Effector memory CD4-positive, alpha-beta T cell (primary cell): ENCODE measurements around the gene RUNX3.
A peak's percentile ranks its signal among the peaks of the same experiment; 100 is the strongest.

ENCODE experiments used
- DNase-seq, 3 donors: peaks; one replicate each; pipeline ENCODE4 v3.0.0-alpha.2; 2020
- H3K27ac ChIP-seq: 2 replicates; pipeline ENCODE4 v1.7.0; 2013; ENCODE audit warnings: mild to moderate bottlenecking, low read length, moderate library complexity; ENCODE audit not compliant: insufficient read depth, poor library complexity, severe bottlenecking
- H3K27me3 ChIP-seq: replicated peaks from 2 replicates; pipeline ENCODE4 v1.7.0; 2013; ENCODE audit warnings: mild to moderate bottlenecking, low read length; ENCODE audit not compliant: insufficient read depth, control insufficient read depth, poor library complexity, severe bottlenecking
- H3K36me3 ChIP-seq: 2 replicates; pipeline ENCODE4 v1.7.0; 2013; ENCODE audit warnings: mild to moderate bottlenecking, low read length, moderate library complexity; ENCODE audit not compliant: control insufficient read depth, insufficient read depth
- H3K4me1 ChIP-seq: 2 replicates; pipeline ENCODE4 v1.7.0; 2013; ENCODE audit warnings: low read length, mild to moderate bottlenecking; ENCODE audit not compliant: control insufficient read depth, insufficient read depth, poor library complexity, severe bottlenecking
- H3K4me3 ChIP-seq: 2 replicates; pipeline ENCODE4 v1.7.0; 2013; ENCODE audit warnings: low read length, low read depth, mild to moderate bottlenecking; ENCODE audit not compliant: insufficient read depth, poor library complexity, severe bottlenecking
- H3K9me3 ChIP-seq: 2 replicates; pipeline ENCODE4 v1.7.0; 2013; ENCODE audit warnings: mild to moderate bottlenecking, low read length, moderate library complexity; ENCODE audit not compliant: control insufficient read depth

RUNX3 gene

DNA sequence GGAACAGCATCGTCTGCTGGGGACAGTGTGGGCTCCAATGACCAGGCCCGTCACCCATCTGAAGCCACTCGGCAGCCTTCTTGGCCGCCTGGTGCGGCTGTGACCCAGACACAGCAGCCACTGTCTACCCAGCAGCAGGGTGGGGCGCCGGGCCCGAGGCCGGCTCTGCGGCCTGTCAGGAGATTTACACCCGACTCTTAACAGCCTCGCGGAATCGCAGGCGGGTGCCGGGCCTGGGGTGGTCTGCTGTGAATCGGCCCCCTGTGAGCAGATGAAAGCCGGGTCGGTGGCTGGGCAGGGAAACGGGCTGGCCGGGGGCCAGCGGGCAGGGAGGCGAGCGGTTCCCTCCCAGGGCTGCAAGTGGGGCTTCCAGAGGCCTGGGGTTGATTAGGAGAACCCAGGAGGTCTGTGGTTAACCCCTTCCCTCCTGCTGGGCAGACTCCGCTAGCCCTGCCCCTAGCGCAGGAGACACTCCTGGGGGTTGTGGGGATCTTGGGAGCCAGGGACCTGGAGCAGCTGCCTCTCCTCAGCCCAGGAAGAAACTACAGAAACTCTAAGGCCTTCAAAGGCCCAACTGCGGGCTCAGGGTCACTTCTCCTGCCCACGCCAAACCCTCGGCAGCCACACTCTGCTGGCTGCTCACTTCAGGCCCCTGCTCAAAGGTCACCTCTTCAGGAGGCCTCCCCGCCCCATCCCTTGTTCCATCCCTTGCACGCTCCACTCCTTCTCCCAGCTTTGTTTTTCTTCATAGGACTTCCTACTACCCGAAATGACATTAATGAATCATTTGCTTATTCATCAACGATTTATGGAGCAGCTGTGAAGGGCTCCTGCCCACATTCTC, 15.6 kb downstream of the RUNX3 start:
- no peaks in the 10 kb centered on the region for H3K27me3 ChIP-seq
- no peak overlapping the region for H3K4me3 ChIP-seq
- H3K9me3 ChIP-seq, result no peaks in the 10 kb centered on the region
- no peak for DNase-seq
- peaks cover 77% of the 10 kb centered on the region for H3K36me3 ChIP-seq
- H3K27ac ChIP-seq, result peak overlapping the region; percentile 83
- H3K4me1 ChIP-seq, result peaks cover 50% of the 10 kb centered on the region

DNA sequence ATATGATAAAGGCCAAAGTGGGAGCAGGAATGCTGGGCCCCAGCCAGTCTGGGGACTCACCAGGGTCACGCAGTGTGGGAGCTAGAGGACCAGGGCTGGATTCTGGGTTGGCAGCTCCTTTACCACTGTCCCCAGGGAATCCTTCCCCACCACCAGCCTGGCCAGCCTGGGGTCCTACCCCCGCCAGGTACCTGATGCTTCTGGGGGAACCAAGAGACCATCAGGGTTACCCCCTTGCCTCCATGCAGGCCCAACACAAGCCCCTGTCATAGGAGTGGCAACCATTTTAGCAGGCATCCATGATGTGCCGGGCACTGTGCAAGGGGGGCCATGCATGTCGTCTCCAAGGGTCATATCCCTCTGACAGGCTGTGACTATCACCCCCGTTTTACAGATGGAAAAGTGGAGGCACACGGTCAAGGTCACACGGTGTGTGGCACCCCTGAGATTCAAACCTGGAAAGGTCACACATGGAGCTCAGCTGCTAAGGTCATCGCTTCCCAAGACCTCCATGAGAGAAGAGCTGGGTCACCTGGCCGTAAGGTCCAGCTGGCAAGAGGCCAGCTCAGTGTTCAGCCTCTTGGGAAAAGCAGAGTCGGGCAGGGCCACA, 16.4 kb downstream of the RUNX3 start:
- no peak for DNase-seq
- Histone ChIP-seq H3K4me3 (no peak overlapping the region), H3K36me3 (peaks cover 77% of the 10 kb centered on the region), H3K9me3 (no peaks in the 10 kb centered on the region), H3K4me1 (peaks cover 50% of the 10 kb centered on the region), H3K27ac (peak overlapping the region; percentile 83), H3K27me3 (no peaks in the 10 kb centered on the region)

DNA sequence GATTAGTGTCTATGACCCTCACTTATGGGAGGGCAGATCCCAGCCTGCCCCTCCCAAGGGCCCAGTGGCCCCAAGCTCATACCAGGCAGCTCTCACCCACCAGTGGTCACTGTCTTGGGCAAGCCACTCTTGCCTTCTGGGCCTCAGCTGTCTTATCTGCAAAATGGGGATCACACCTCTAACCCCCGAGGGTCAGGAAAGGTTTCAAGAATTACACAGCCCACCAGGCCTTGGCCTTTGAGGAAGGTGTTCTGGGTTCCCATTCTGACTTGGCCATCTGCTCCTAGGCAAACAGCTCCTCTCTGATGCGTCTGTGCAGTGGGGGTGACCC, 16.8 kb downstream of the RUNX3 start:
- peaks cover 79% of the 10 kb centered on the region for H3K36me3 ChIP-seq
- DNase-seq, result no peak
- H3K4me1 ChIP-seq, result peaks cover 50% of the 10 kb centered on the region
- H3K27ac ChIP-seq, result peak overlapping the region; percentile 83
- H3K9me3 ChIP-seq, result no peaks in the 10 kb centered on the region
- no peak overlapping the region for H3K4me3 ChIP-seq
- no peaks in the 10 kb centered on the region for H3K27me3 ChIP-seq

DNA sequence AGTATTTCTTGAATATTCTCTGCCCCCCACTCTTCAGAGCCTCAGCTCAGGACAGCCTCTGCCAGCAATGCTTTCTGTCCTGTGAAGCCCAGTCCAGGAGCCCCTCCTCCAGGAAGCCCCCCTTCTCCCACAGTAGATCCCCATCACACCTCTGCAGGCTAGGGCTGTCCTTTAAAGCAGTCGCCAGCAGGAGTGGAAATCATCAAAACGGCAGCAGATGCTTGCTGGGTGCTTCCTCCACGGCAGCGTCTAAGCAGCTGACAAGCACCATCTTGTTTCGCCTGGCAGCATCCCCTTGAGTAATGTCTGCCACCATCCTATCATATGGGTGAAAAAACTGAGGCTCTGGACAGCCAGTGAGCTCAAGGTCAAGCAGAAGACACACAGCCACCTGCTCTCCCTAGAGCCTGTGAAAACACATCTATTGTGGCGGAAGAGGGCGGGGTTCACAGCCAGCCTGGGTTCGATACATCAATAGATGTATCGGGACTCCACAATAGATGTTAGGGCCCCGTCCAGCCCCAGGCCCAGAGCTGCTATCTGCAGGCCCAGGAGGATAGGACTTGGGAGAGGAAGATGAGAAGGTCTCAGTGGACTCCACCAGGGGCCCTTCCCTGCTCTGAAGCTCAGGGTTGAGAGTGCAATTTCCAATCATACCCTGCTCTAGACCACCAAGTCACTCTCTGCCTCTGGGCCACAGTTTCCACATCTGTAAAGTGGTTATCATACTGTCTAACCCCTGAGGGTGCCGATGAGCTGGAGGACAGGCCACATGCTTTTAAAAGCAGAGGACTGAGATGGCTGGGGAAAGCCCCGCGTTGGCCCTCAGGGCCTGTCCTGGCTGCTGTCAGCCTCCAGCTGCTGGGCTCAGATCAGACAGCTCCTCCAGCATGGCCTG, 17.5 kb downstream of the RUNX3 start:
- Histone ChIP-seq H3K4me1 (peaks cover 50% of the 10 kb centered on the region), H3K27ac (peak overlapping the region; percentile 83), H3K9me3 (no peaks in the 10 kb centered on the region), H3K27me3 (no peaks in the 10 kb centered on the region), H3K36me3 (peaks cover 77% of the 10 kb centered on the region), H3K4me3 (no peak overlapping the region)
- no peak for DNase-seq

DNA sequence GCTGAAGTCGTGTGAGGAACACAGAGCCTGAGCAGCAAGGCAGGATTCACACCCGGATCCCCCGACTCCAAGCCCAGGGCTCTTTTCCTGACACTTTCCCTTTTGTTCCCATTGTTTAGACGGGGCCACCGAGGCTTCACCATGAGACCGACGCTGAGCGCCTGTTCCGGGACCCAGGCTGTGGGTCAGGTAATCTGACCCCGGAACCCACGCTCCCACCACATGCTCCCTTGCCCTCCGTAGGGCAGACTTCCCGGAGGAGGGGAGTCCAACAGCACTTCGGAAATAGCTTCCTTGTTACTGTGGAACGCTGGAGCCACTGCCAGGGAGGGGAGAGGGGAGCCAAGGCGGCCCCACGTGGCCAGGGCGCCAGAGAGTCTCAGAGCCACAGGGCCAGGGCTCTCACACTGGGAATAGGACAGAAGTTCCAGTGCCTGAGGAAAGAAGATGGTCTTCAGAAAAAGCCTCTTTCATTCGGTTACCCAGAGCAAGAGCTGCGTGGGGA, 18.4 kb downstream of the RUNX3 start:
- H3K27ac ChIP-seq, result peak overlapping the region; percentile 83
- H3K9me3 ChIP-seq, result no peaks in the 10 kb centered on the region
- H3K27me3 ChIP-seq, result no peaks in the 10 kb centered on the region
- peaks cover 76% of the 10 kb centered on the region for H3K36me3 ChIP-seq
- no peak overlapping the region for H3K4me3 ChIP-seq
- DNase-seq, result no peak
- H3K4me1 ChIP-seq, result peaks cover 44% of the 10 kb centered on the region

DNA sequence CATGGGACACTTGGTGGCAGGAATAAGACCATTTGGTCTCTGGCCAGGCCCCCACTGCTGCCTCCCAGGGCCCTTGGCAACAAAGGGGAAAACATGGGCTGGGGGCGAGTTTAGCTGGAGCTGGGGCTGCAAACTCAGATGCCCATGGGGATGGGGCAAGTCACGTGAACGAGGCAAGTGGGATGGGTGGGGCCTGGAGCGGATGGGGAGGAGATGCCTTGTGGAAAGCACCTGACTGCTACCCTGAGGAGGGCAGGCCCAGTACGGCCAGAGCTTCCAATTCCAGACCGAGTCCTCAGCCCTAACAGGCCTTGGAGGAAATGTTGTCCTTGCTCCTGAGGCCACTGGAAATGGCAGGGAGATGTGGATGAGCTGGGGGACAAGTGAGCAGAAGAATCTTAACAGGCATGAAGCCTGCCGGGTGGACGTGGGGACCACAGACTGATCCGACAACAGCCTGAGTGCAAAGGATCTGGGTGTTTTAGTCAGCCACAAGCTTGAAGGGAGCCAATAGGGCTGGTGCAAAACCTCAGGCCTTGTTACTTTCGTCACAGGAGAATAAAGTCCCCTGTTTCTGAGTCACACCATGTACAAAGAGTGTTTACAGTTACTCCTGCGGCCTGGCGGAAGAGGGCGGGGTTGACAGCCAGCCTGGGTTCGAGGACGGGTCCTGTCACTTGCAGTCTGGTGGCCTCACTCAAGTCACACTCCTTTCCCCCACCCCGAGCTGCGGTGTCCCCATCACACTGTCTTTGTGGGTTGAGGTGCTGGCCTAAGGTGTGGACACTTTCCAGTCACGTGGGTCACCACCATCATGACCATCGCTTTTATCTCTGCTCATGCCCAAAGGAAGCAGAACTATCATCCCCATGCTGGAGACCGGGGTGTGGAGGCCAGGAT, 19.1 kb downstream of the RUNX3 start:
- Histone ChIP-seq H3K27me3 (no peaks in the 10 kb centered on the region), H3K36me3 (peaks cover 78% of the 10 kb centered on the region)

DNA sequence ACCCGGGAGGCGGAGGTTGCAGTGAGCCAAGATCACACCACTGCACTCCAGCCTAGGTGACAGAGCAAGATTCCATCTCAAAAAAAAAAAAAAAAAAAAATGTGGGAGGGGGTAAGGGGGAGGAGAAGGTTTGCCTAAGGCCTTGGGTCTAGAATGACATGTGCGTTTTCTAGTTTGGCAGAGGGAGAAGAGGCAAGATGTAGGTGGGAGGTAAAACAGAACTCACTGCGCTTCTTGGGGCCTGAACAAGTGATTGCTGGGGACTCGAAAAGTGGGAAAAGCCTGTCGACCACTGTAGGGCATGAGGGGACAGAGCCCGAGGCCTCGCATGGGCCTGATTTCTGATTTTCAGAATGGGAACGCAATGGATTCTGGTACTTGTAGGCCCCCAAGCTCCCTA, 19.9 kb downstream of the RUNX3 start:
- Histone ChIP-seq H3K4me1 (peaks cover 37% of the 10 kb centered on the region), H3K4me3 (no peak overlapping the region), H3K27me3 (no peaks in the 10 kb centered on the region), H3K27ac (peak overlapping the region; percentile 83), H3K36me3 (peaks cover 78% of the 10 kb centered on the region), H3K9me3 (no peaks in the 10 kb centered on the region)
- no peak for DNase-seq

More for the DNA sequence above, 19.1 kb downstream of the RUNX3 start:
- DNase-seq, result peak; percentile 68 to 78 (median 77)
- Histone ChIP-seq H3K4me1 (peaks cover 44% of the 10 kb centered on the region), H3K27ac (peak overlapping the region; percentile 83), H3K4me3 (no peak overlapping the region), H3K9me3 (no peaks in the 10 kb centered on the region)

DNA sequence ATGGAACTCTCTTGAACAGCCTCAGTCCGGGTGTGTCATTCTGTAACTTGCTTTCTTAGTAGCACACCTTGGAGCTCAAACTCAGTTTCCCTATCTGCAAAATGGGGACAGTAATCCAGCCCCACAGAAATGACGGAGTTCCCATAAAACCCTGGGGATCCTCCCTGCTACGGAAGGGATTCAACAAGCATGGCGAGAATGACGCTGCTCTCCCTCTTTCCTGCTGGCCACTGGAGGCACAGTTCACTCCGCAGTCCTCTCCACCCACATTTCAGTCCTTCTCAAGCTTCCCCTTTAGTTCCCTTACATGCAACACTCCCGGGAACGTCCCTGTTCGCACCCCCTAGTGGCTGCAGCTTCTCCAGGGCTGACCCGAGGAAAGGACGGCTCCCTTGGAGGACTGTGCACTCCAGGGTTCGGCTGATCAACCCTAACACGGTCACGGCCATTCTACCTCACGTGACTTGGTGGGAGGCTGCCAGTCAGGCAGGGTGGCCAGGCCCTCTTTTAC, 20.6 kb downstream of the RUNX3 start:
- no peak overlapping the region for H3K4me3 ChIP-seq
- H3K4me1 ChIP-seq, result peaks cover 33% of the 10 kb centered on the region
- H3K27me3 ChIP-seq, result no peaks in the 10 kb centered on the region
- peaks cover 80% of the 10 kb centered on the region for H3K36me3 ChIP-seq
- H3K9me3 ChIP-seq, result no peaks in the 10 kb centered on the region
- H3K27ac ChIP-seq, result peak overlapping the region; percentile 4
- DNase-seq, result no peak
